ENCODE results near the gene FBLN2.

- TF ChIP-seq CTCF (IDR thresholded peaks at IDR 0.05 in 2 of 3, conservative IDR thresholded peaks at IDR 0.05 in 1 of 3; ENCODE audit: borderline replicate concordance in 1 of 3, insufficient read depth in 1 of 3, low read depth in 2 of 3, low read length in 2 of 3) (no peak), SP1 (IDR thresholded peaks at IDR 0.05; ENCODE audit: low read depth) (no peak), ZNF274 (IDR thresholded peaks at IDR 0.05; ENCODE audit: low read depth, low read length) (no peak), POLR2A (IDR thresholded peaks at IDR 0.05; ENCODE audit: borderline replicate concordance, extremely low read depth, insufficient read depth, insufficient read length) (no peak), MAX (IDR thresholded peaks at IDR 0.05) (no peak), POLR2AphosphoS5 (IDR thresholded peaks at IDR 0.05; ENCODE audit: low read depth, low read length) (no peak), EZH2 (IDR thresholded peaks at IDR 0.05) (no peak), SRF (IDR thresholded peaks at IDR 0.05; ENCODE audit: low read depth) (no peak), EZH2phosphoT487 (IDR thresholded peaks at IDR 0.05; ENCODE audit: borderline replicate concordance) (no peak)
Observed at GRCh38 chr3:13508496-13508895, 40.4 kb upstream of the FBLN2 start.

Measured in HCT116 (cell line).